ENCODE data around the gene ACTL6B. TPM values are rescaled to one million over a fixed set of nuclear protein-coding genes. Genes with fewer than 3 reads are reported as not detected.
A peak's percentile ranks its signal among the peaks of the same experiment; 100 is the strongest.

Gene ACTL6B
- total and polyA plus RNA-seq, 2 experiments from 2014 or later: not detected

DNA sequence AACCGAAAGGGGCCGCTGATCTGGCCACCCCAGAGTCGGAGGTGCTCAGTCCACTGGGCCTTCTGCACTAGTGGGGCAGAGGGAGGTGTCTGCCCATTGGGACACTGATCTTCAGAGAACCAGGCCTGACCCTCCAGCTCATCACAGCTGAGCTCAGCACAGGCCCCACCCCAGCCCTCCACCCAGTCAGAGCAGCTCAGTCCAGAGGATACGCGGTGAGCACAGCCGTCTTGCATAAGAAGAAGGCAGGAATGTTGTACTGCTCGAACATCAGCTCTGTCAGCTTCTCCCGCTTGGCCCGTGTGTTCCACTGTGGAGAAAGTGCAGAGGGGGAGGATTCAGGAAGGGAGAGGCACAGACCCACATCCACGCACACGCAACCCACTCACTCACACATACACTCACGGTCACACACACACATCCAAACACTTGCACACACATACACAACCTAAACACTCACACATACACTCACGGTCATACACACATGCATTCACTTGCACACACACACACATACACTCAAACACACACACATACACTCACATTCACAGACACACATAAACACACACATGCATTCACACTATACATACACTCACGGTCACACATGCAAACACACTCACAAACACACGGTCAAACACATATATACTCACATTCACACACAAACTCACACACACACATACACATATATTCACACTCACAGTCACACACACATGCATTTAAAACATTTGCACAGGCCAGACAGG, 6.3 kb downstream of the ACTL6B start:
- Histone ChIP-seq H3K9me2 (replicated peaks; ENCODE audit: insufficient read depth) (no peaks in the 10 kb centered on the region), H3K4me3 (no peak overlapping the region), H3K27me3 (peaks cover 3% of the 10 kb centered on the region), H3K4me2 (no peak overlapping the region), H3K4me1 (ENCODE audit: insufficient read depth) (no peaks in the 10 kb centered on the region), H2AFZ (no peak overlapping the region), H4K20me1 (ENCODE audit: insufficient read depth, poor library complexity, severe bottlenecking) (no peaks in the 10 kb centered on the region), H3K36me3 (replicated peaks; ENCODE audit: insufficient read depth, low read depth) (no peaks in the 10 kb centered on the region), H3K79me2 (no peaks in the 10 kb centered on the region), H3K27ac (no peak overlapping the region), H3K9me3 (ENCODE audit: low read depth) (no peaks in the 10 kb centered on the region)
- no peak for TF ChIP-seq EZH2 (IDR thresholded peaks at IDR 0.05; ENCODE audit: borderline replicate concordance)
- TF ChIP-seq EZH2phosphoT487 (IDR thresholded peaks at IDR 0.05; ENCODE audit: low read depth, severe bottlenecking, unreplicated experiment): no peak
- TF ChIP-seq, protein P1, sequence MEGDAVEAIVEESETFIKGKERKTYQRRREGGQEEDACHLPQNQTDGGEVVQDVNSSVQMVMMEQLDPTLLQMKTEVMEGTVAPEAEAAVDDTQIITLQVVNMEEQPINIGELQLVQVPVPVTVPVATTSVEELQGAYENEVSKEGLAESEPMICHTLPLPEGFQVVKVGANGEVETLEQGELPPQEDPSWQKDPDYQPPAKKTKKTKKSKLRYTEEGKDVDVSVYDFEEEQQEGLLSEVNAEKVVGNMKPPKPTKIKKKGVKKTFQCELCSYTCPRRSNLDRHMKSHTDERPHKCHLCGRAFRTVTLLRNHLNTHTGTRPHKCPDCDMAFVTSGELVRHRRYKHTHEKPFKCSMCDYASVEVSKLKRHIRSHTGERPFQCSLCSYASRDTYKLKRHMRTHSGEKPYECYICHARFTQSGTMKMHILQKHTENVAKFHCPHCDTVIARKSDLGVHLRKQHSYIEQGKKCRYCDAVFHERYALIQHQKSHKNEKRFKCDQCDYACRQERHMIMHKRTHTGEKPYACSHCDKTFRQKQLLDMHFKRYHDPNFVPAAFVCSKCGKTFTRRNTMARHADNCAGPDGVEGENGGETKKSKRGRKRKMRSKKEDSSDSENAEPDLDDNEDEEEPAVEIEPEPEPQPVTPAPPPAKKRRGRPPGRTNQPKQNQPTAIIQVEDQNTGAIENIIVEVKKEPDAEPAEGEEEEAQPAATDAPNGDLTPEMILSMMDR (IDR thresholded peaks at IDR 0.05; ENCODE audit: poor library complexity): no peak
- DNase-seq (ENCODE audit: low spot score): peak; percentile 48
- 81% methylated on average over 15 of the region's 15 CpGs for WGBS (ENCODE audit: low lambda C conversion rate, missing lambda C conversion rate)

DNA sequence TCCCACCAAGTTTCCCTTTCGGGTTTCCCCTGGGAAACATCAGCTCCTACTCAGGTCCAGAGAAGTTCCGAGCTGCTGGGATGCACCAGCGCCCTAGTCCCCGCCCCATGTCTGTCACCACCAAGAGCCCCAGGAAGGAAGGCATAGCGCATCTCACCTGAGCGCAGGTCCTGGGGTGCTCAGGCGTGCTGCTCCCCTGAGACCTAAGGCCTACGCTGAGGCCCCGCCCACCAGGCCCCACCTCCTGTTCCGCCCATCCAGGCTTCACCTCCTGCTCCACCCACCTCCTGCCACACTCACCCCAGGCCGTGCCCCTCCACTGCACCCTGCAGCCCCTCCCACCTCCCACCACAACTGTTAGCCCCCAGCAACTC, 13.7 kb downstream of the ACTL6B start:
- no peak for DNase-seq (ENCODE audit: low spot score)
- H3K9me2 ChIP-seq (replicated peaks; ENCODE audit: insufficient read depth): no peaks in the 10 kb centered on the region
- H3K79me2 ChIP-seq: no peaks in the 10 kb centered on the region
- H3K27me3 ChIP-seq: no peaks in the 10 kb centered on the region
- no peak overlapping the region for H3K4me3 ChIP-seq
- no peaks in the 10 kb centered on the region for H3K36me3 ChIP-seq (replicated peaks; ENCODE audit: insufficient read depth, low read depth)
- TF ChIP-seq, protein P1 (IDR thresholded peaks at IDR 0.05; ENCODE audit: poor library complexity): no peak
- TF ChIP-seq EZH2 (IDR thresholded peaks at IDR 0.05; ENCODE audit: borderline replicate concordance) (no peak), EZH2phosphoT487 (IDR thresholded peaks at IDR 0.05; ENCODE audit: low read depth, severe bottlenecking, unreplicated experiment) (no peak)
- H3K4me1 ChIP-seq (ENCODE audit: insufficient read depth): no peaks in the 10 kb centered on the region
- no peak overlapping the region for H3K4me2 ChIP-seq
- 93% methylated on average over 4 of the region's 11 CpGs for WGBS (ENCODE audit: low lambda C conversion rate, missing lambda C conversion rate)
- no peak overlapping the region for H3K27ac ChIP-seq
- H3K9me3 ChIP-seq (ENCODE audit: low read depth): no peaks in the 10 kb centered on the region
- no peak overlapping the region for H2AFZ ChIP-seq
- no peaks in the 10 kb centered on the region for H4K20me1 ChIP-seq (ENCODE audit: insufficient read depth, poor library complexity, severe bottlenecking)

DNA sequence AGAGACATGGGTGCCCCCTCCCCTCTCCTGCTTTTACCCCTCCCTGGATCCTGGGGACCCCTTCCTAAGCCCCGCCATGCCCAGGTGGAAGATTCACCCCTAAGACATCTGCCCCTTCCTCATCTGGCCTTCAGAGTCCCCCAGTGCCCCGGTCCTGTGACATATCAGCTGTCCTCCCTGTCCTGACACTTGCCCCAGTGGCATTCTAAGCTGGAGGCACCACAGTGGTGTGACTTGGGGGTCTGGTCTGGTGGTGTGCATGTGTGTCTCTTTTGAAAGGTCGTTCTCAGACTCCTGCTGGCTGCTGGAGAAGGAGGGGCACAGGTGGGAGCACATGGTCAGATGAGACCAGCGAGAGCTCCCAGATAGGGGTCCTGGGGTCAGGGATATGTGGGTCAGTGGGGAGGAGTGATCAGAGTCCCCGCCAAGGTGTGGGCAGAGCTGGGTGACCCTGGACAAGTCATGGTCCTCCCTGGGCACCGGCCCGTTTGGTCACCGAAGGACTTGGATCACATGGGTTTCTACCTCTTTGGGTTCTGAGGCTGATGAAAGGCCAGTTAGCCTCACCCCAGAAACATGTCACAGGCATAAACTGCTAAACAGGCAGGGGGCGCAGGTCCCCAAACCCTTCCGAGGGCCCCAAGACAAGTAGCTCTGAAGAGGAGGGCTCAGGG, 14.3 kb downstream of the ACTL6B start:
- Histone ChIP-seq H3K36me3 (replicated peaks; ENCODE audit: insufficient read depth, low read depth) (no peaks in the 10 kb centered on the region), H3K4me2 (no peak overlapping the region), H3K4me1 (ENCODE audit: insufficient read depth) (no peaks in the 10 kb centered on the region), H3K27me3 (no peaks in the 10 kb centered on the region), H2AFZ (no peak overlapping the region), H3K79me2 (no peaks in the 10 kb centered on the region), H4K20me1 (ENCODE audit: insufficient read depth, poor library complexity, severe bottlenecking) (no peaks in the 10 kb centered on the region), H3K27ac (no peak overlapping the region), H3K4me3 (no peak overlapping the region), H3K9me2 (replicated peaks; ENCODE audit: insufficient read depth) (no peaks in the 10 kb centered on the region), H3K9me3 (ENCODE audit: low read depth) (no peaks in the 10 kb centered on the region)
- no peak for TF ChIP-seq EZH2phosphoT487 (IDR thresholded peaks at IDR 0.05; ENCODE audit: low read depth, severe bottlenecking, unreplicated experiment)
- no peak for TF ChIP-seq EZH2 (IDR thresholded peaks at IDR 0.05; ENCODE audit: borderline replicate concordance)
- TF ChIP-seq, protein P1 (IDR thresholded peaks at IDR 0.05; ENCODE audit: poor library complexity): no peak
- 92% methylated on average over 9 of the region's 10 CpGs for WGBS (ENCODE audit: low lambda C conversion rate, missing lambda C conversion rate)
- no peak for DNase-seq (ENCODE audit: low spot score)

Measured in hepatocyte (in vitro differentiated cells).